Fibroblast of mammary gland (primary cell): Measurements from ENCODE around the gene EFCAB7.

Experiments
- DNase-seq: peaks from one replicate; pipeline ENCODE4 v3.0.0-alpha.2; 2010; ENCODE audit warnings: low read depth
- H3K4me3 ChIP-seq: 2 replicates; pipeline ENCODE4 v1.5.1; 2011; ENCODE audit warnings: low read depth, mild to moderate bottlenecking, low read length, moderate library complexity; ENCODE audit not compliant: control insufficient read depth
- TF ChIP-seq, protein P1 (sequence below): conservative IDR thresholded peaks from 2 replicates; pipeline ENCODE4 v1.5.1; 2011; ENCODE audit warnings: low read depth, low read length, inconsistent platforms; ENCODE audit not compliant: control insufficient read depth, insufficient read depth

Gene EFCAB7

DNA sequence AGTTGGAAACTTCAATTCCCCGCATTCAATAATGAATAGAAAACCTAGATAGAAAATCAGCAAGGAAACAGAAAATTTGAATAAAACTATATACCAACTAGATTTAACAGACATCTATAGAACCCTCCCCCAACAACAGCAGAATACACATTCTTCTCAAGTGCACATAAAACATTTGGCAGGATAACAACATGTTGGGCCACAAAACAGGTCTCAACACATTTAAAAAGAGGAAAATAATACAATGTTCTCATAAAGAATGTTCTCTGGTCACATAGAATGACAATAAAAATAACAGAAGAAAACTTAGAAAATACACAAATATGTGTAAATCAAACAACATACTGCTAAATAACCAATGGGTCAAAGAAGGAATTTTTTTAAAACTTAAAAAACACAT lies 25.2 kb upstream of the EFCAB7 start:
- TF ChIP-seq, protein P1, sequence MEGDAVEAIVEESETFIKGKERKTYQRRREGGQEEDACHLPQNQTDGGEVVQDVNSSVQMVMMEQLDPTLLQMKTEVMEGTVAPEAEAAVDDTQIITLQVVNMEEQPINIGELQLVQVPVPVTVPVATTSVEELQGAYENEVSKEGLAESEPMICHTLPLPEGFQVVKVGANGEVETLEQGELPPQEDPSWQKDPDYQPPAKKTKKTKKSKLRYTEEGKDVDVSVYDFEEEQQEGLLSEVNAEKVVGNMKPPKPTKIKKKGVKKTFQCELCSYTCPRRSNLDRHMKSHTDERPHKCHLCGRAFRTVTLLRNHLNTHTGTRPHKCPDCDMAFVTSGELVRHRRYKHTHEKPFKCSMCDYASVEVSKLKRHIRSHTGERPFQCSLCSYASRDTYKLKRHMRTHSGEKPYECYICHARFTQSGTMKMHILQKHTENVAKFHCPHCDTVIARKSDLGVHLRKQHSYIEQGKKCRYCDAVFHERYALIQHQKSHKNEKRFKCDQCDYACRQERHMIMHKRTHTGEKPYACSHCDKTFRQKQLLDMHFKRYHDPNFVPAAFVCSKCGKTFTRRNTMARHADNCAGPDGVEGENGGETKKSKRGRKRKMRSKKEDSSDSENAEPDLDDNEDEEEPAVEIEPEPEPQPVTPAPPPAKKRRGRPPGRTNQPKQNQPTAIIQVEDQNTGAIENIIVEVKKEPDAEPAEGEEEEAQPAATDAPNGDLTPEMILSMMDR = no peak
- no peak overlapping the region for H3K4me3 ChIP-seq
- no peak for DNase-seq

DNA sequence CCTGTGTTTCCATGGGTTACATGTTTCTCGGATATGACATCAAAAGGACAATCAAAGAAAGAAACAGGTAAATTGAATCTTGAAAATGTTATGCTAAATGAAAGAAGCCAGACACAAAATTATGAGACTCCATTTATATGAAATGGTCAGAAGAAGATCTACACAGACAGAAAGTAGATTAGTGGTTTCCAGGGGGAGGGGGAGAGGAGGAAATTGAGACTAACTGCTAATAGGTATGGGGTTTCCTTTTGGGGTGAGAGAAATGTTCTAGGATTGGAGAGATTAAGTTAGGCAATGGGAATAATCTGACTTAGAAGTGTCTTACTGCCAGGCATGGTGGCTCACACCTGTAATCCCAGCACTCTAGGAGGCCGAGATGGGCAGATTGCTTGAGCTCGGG lies 22.1 kb upstream of the EFCAB7 start:
- DNase-seq = no peak
- H3K4me3 ChIP-seq = no peak overlapping the region
- TF ChIP-seq, protein P1 = no peak

DNA sequence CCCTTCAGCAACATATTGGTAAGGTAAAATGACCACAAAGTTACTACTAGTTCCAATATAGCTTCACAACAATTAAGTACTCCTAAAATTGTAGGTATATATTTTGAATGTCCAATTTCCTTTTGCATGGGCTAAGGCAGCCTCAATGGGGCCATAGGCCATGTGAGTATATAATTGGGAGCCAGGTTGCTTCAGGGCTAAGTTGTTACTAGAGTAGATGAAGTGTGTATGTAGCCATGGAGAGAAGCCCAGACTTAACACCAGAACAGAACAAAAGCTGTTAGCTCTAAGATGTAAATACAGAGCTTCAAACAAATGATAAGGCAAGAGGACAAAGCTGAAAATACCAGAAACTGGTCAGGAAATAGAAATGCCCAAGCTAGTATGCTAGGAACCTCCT lies 16.5 kb upstream of the EFCAB7 start:
- no peak for DNase-seq
- no peak overlapping the region for H3K4me3 ChIP-seq
- TF ChIP-seq, protein P1 = no peak

DNA sequence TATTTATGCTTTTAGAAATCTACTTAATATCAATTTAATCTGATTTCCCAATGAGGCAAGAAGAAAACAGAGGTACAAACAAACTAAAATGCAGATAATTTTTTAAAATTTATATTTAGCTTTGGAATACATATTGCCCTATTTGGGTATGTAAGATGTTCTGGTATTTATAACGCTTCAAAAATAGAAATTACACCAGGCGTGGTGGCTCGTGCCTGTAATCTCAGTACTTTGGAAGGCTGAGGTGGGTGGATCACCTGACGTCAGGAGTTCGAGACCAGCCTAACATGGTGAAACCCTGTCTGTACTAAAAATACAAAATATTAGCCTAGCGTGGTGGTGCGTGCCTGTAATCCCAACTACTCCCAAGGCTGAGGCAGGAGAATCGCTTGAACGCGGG lies 13.6 kb upstream of the EFCAB7 start:
- no peak overlapping the region for H3K4me3 ChIP-seq
- DNase-seq = no peak
- TF ChIP-seq, protein P1 = no peak

DNA sequence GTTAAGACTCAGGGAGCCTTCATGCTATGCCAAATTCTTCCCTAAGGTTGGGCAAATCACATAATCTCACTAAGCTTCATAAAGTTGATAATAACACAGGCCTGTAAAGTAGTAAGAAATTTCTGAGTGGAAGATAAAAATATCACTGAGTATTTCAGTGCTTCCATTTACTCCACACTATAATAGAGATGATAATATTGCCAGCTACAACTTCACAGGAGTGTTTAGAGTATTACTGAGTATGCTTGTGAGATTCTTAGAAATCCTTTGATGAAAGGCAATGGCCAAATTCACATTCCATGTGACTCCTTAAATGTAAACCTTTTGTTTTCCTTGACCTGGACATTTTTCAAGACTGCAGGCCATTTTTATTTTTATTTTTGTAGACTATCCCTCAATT lies 10.7 kb upstream of the EFCAB7 start:
- no peak overlapping the region for H3K4me3 ChIP-seq
- no peak for DNase-seq
- TF ChIP-seq, protein P1 = no peak

DNA sequence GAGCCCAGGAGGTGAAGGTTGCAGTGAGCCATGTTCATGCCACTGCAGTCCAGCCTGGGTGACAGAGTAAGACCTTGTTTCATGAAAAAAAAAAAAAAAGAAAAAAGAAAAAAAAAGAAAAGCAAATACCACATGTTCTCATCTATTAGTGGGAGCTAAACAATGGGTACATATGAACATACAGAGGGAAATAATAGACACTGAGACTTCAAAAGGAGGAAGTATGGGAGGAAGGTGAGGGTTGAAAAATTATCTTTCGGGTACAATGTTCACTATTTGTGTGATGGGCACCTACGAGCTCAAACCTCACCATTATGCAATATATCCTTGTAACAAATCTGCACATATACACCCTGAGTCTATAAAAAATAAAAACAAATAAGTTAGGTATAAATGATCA lies 6.7 kb upstream of the EFCAB7 start:
- TF ChIP-seq, protein P1 = no peak
- no peak overlapping the region for H3K4me3 ChIP-seq

DNA sequence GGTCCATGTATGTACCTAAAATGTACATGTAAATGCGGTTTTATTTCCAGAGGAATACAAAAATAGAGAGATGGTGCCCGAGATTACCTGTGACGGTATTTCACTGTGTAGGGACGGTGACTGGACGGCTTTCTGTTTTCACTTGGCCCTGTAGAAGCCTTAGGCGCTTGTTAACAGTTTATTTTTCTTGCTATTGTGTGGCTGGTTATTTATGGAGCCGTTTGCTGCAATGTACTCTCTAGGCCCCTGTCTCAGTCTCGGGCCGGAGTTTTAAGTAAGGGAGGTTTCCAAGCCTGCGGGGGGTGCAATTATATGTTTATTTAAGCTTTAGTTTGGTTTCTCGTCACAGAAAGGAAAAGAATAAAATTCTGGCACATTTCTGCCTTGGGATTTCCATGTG lies 413 bp downstream of the EFCAB7 start:
- DNase-seq = no peak
- peak overlapping the region; percentile 97 for H3K4me3 ChIP-seq
- TF ChIP-seq, protein P1 = no peak

More for the DNA sequence above, 6.7 kb upstream of the EFCAB7 start:
- no peak for DNase-seq
